ENCODE data around the gene CMIP. TPM values are rescaled to one million over a fixed set of nuclear protein-coding genes. Genes with fewer than 3 reads are reported as not detected.

CMIP gene
- total RNA-seq, 5 donors from 2014 or later (not counting 1 experiment from before 2014, with no cell fraction given), result 39.8 to 55.9 (median 42.6) TPM

- ATAC-seq (replicated peaks in 1 of 4) (no peak), DNase-seq (no peak)
- Mint-ChIP-seq H3K9me3 (peaks cover 0 to 4% (median 0%) of the 10 kb centered on the region in 3 donors), H3K4me3 (no peak overlapping the region), H3K36me3 (peaks cover 9% of the 10 kb centered on the region), H3K4me1 (peaks cover 16 to 21% (median 20%) of the 10 kb centered on the region in 3 donors), H3K27me3 (no peaks in the 10 kb centered on the region), H3K27ac (no peak overlapping the region)
- ChIA-PET CTCF (no interaction called here), POLR2A (no interaction called here)
- Histone ChIP-seq H3K4me1 (ENCODE audit: control insufficient read depth in 1 of 2, extremely low read depth in 1 of 2, insufficient read depth in 2 of 2, low read length in 2 of 2) (peaks cover 0 to 7% of the 10 kb centered on the region in 2 experiments), H3K27me3 (replicated peaks in 1 of 2; ENCODE audit: control insufficient read depth in 2 of 2, extremely low read depth in 1 of 2, insufficient read depth in 2 of 2, low read length in 1 of 2) (no peaks in the 10 kb centered on the region), H3K4me3 (ENCODE audit: control insufficient read depth in 1 of 2, extremely low read depth in 1 of 2, low read length in 1 of 2) (no peak overlapping the region), H3K9me3 (no peaks in the 10 kb centered on the region), H3K36me3 (ENCODE audit: control insufficient read depth in 2 of 2, extremely low read depth in 1 of 2, insufficient read depth in 1 of 2, low read length in 1 of 2) (peaks cover 0 to 8% of the 10 kb centered on the region in 2 donors), H3K27ac (ENCODE audit: low read length) (no peak overlapping the region)
- no CpG with 5 or more reads among the region's 5 CpGs for WGBS (ENCODE audit: insufficient coverage)
These were observed 198.3 kb downstream of the CMIP start for GRCh38 chr16:81642943-81643342.

DNA sequence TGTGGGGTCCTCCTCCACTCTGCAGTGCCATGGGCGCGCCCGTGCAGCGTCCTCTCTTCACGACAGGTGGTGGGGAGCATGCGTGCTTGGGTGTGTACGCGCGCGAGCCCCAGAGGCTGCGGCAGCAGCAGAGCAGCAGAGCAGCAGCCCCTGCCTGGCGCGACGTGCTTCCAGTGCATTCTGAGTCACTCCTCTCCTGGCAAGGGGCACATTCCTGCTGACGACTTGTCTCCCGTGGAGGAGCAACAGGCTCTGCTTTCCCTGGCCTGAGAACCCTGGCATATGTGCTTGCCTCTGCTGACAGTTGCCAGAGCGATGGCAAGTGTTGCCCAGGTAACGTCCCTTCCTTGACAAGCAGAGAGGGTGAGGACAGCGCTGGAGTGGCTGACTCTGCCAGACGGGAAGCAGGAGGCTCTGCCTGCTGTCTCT lies 200.7 kb downstream of the CMIP start:
- Histone ChIP-seq H3K9me3 (no peaks in the 10 kb centered on the region), H3K36me3 (ENCODE audit: control insufficient read depth in 2 of 2, extremely low read depth in 1 of 2, insufficient read depth in 1 of 2, low read length in 1 of 2) (peaks cover 0 to 8% of the 10 kb centered on the region in 2 donors), H3K4me1 (ENCODE audit: control insufficient read depth in 1 of 2, extremely low read depth in 1 of 2, insufficient read depth in 2 of 2, low read length in 2 of 2) (peaks cover 0 to 4% of the 10 kb centered on the region in 2 experiments), H3K4me3 (ENCODE audit: control insufficient read depth in 1 of 2, extremely low read depth in 1 of 2, low read length in 1 of 2) (no peak overlapping the region), H3K27ac (ENCODE audit: low read length) (no peak overlapping the region), H3K27me3 (replicated peaks in 1 of 2; ENCODE audit: control insufficient read depth in 2 of 2, extremely low read depth in 1 of 2, insufficient read depth in 2 of 2, low read length in 1 of 2) (no peaks in the 10 kb centered on the region)
- ATAC-seq (replicated peaks in 1 of 4) (no peak), DNase-seq (no peak)
- Mint-ChIP-seq H3K9me3 (peaks cover 0 to 4% (median 0%) of the 10 kb centered on the region in 3 donors), H3K36me3 (peaks cover 8% of the 10 kb centered on the region), H3K27me3 (no peaks in the 10 kb centered on the region), H3K27ac (no peak overlapping the region), H3K4me3 (no peak overlapping the region), H3K4me1 (peaks cover 16 to 30% (median 25%) of the 10 kb centered on the region in 3 donors)
- WGBS (ENCODE audit: insufficient coverage), result 98% methylated on average over 14 of the region's 20 CpGs
- CTCF ChIA-PET, result no interaction called here
- POLR2A ChIA-PET, result no interaction called here

DNA sequence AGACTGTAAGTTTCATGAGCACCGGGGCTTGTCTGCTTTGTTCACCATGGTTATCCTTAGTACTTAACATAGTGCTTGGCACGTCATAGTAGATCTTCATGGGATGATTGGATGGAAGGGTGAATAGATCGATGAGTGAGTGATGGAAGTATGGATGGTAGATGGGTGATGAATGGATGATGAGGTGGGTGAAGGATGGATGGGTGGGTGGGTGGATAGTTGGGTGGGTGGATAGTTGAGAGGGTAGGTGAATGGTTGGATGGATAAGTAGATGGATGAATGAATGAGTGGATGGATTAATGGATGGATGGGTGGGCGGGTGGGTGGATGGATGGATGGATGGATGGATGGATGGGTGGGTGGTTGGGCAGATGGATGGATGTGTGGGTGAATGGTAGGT lies 201.3 kb downstream of the CMIP start:
- Histone ChIP-seq H3K36me3 (ENCODE audit: control insufficient read depth in 2 of 2, extremely low read depth in 1 of 2, insufficient read depth in 1 of 2, low read length in 1 of 2) (peaks cover 0 to 3% of the 10 kb centered on the region in 2 donors), H3K9me3 (no peaks in the 10 kb centered on the region), H3K4me3 (ENCODE audit: control insufficient read depth in 1 of 2, extremely low read depth in 1 of 2, low read length in 1 of 2) (no peak overlapping the region), H3K27me3 (replicated peaks in 1 of 2; ENCODE audit: control insufficient read depth in 2 of 2, extremely low read depth in 1 of 2, insufficient read depth in 2 of 2, low read length in 1 of 2) (no peaks in the 10 kb centered on the region), H3K27ac (ENCODE audit: low read length) (no peak overlapping the region), H3K4me1 (ENCODE audit: control insufficient read depth in 1 of 2, extremely low read depth in 1 of 2, insufficient read depth in 2 of 2, low read length in 2 of 2) (peaks cover 0 to 4% of the 10 kb centered on the region in 2 experiments)
- ChIA-PET POLR2A (no interaction called here), CTCF (interaction anchor here in 1 of 2 donors (0.6 kb wide), 1 partner anchor 230 kb away, joined by 5 read pairs; no protein-coding TSS in a partner anchor)
- DNase-seq (no peak), ATAC-seq (replicated peaks in 1 of 4) (no peak)
- peaks cover 0 to 4% (median 0%) of the 10 kb centered on the region in 3 donors for H3K9me3 Mint-ChIP-seq
- H3K4me3 Mint-ChIP-seq, result no peak overlapping the region
- 97% methylated on average over 4 of the region's 4 CpGs for WGBS (ENCODE audit: insufficient coverage)
- H3K27ac Mint-ChIP-seq, result no peak overlapping the region
- peaks cover 16 to 28% (median 27%) of the 10 kb centered on the region in 3 donors for H3K4me1 Mint-ChIP-seq
- peaks cover 8% of the 10 kb centered on the region for H3K36me3 Mint-ChIP-seq
- no peaks in the 10 kb centered on the region for H3K27me3 Mint-ChIP-seq

- WGBS (ENCODE audit: insufficient coverage), result no CpG with 5 or more reads among the region's 1 CpG
- Histone ChIP-seq H3K4me3 (ENCODE audit: control insufficient read depth in 1 of 2, extremely low read depth in 1 of 2, low read length in 1 of 2) (no peak overlapping the region), H3K27ac (ENCODE audit: low read length) (no peak overlapping the region), H3K4me1 (ENCODE audit: control insufficient read depth in 1 of 2, extremely low read depth in 1 of 2, insufficient read depth in 2 of 2, low read length in 2 of 2) (peaks cover 0 to 4% of the 10 kb centered on the region in 2 experiments), H3K36me3 (ENCODE audit: control insufficient read depth in 2 of 2, extremely low read depth in 1 of 2, insufficient read depth in 1 of 2, low read length in 1 of 2) (peaks cover under 1 to 3% of the 10 kb centered on the region in 2 donors), H3K9me3 (no peaks in the 10 kb centered on the region), H3K27me3 (replicated peaks in 1 of 2; ENCODE audit: control insufficient read depth in 2 of 2, extremely low read depth in 1 of 2, insufficient read depth in 2 of 2, low read length in 1 of 2) (no peaks in the 10 kb centered on the region)
- CTCF ChIA-PET, result no interaction called here
- no peak overlapping the region for H3K27ac Mint-ChIP-seq
- DNase-seq (no peak), ATAC-seq (replicated peaks in 1 of 4) (no peak)
- peaks cover 0 to 4% (median 0%) of the 10 kb centered on the region in 3 donors for H3K9me3 Mint-ChIP-seq
- no peak overlapping the region for H3K4me3 Mint-ChIP-seq
- peaks cover 14 to 28% (median 27%) of the 10 kb centered on the region in 3 donors for H3K4me1 Mint-ChIP-seq
- POLR2A ChIA-PET, result no interaction called here
- no peaks in the 10 kb centered on the region for H3K27me3 Mint-ChIP-seq
- peaks cover 5% of the 10 kb centered on the region for H3K36me3 Mint-ChIP-seq
These were observed 202.0 kb downstream of the CMIP start for GRCh38 chr16:81646561-81646960.

GRCh38 chr16:81647527-81647926 lies 202.9 kb downstream of the CMIP start:
- WGBS (ENCODE audit: insufficient coverage), result 100% methylated on average over 1 of the region's 8 CpGs
- no peaks in the 10 kb centered on the region for H3K9me3 ChIP-seq
- no peak overlapping the region for H3K27ac Mint-ChIP-seq
- no peak overlapping the region for H3K4me3 ChIP-seq (ENCODE audit: control insufficient read depth in 1 of 2, extremely low read depth in 1 of 2, low read length in 1 of 2)
- H3K27me3 Mint-ChIP-seq, result no peaks in the 10 kb centered on the region
- no peak for ATAC-seq (replicated peaks in 1 of 4)
- H3K4me1 ChIP-seq (ENCODE audit: control insufficient read depth in 1 of 2, extremely low read depth in 1 of 2, insufficient read depth in 2 of 2, low read length in 2 of 2), result peaks cover 0 to 4% of the 10 kb centered on the region in 2 experiments
- POLR2A ChIA-PET, result no interaction called here
- H3K9me3 Mint-ChIP-seq, result peaks cover 0 to 4% (median 0%) of the 10 kb centered on the region in 3 donors
- no peak overlapping the region for H3K27ac ChIP-seq (ENCODE audit: low read length)
- no peak for DNase-seq
- peaks cover 10 to 23% (median 22%) of the 10 kb centered on the region in 3 donors for H3K4me1 Mint-ChIP-seq
- CTCF ChIA-PET, result no interaction called here
- no peak overlapping the region for H3K4me3 Mint-ChIP-seq
- no peaks in the 10 kb centered on the region for H3K27me3 ChIP-seq (replicated peaks in 1 of 2; ENCODE audit: control insufficient read depth in 2 of 2, extremely low read depth in 1 of 2, insufficient read depth in 2 of 2, low read length in 1 of 2)
- H3K36me3 ChIP-seq (ENCODE audit: control insufficient read depth in 2 of 2, extremely low read depth in 1 of 2, insufficient read depth in 1 of 2, low read length in 1 of 2), result peaks cover 3 to 10% of the 10 kb centered on the region in 2 donors
- peaks cover 5% of the 10 kb centered on the region for H3K36me3 Mint-ChIP-seq

- no peak overlapping the region for H3K27ac Mint-ChIP-seq
- CTCF ChIA-PET, result no interaction called here
These were observed 205.1 kb downstream of the CMIP start for GRCh38 chr16:81649561-81650184.

More at GRCh38 chr16:81649561-81650184, 205.1 kb downstream of the CMIP start:
- Histone ChIP-seq H3K27me3 (replicated peaks in 1 of 2; ENCODE audit: control insufficient read depth in 2 of 2, extremely low read depth in 1 of 2, insufficient read depth in 2 of 2, low read length in 1 of 2) (no peaks in the 10 kb centered on the region), H3K27ac (ENCODE audit: low read length) (no peak overlapping the region), H3K4me1 (ENCODE audit: control insufficient read depth in 1 of 2, extremely low read depth in 1 of 2, insufficient read depth in 2 of 2, low read length in 2 of 2) (peaks cover 0 to 4% of the 10 kb centered on the region in 2 experiments), H3K9me3 (no peaks in the 10 kb centered on the region), H3K36me3 (ENCODE audit: control insufficient read depth in 2 of 2, extremely low read depth in 1 of 2, insufficient read depth in 1 of 2, low read length in 1 of 2) (peaks cover 7 to 25% of the 10 kb centered on the region in 2 donors), H3K4me3 (ENCODE audit: control insufficient read depth in 1 of 2, extremely low read depth in 1 of 2, low read length in 1 of 2) (no peak overlapping the region)
- POLR2A ChIA-PET, result no interaction called here
- DNase-seq (no peak), ATAC-seq (replicated peaks in 1 of 4) (no peak)
- H3K27me3 Mint-ChIP-seq, result no peaks in the 10 kb centered on the region
- H3K4me1 Mint-ChIP-seq, result peaks cover 3 to 14% (median 13%) of the 10 kb centered on the region in 3 donors
- H3K4me3 Mint-ChIP-seq, result no peak overlapping the region
- WGBS (ENCODE audit: insufficient coverage), result 95% methylated on average over 12 of the region's 14 CpGs
- H3K36me3 Mint-ChIP-seq, result peaks cover 6% of the 10 kb centered on the region
- H3K9me3 Mint-ChIP-seq, result peaks cover 0 to 4% (median 0%) of the 10 kb centered on the region in 3 donors

All from T-cell (primary cell).